ENCODE measurements around the gene HECTD1. TPM values are rescaled to one million over a fixed set of nuclear protein-coding genes. Genes with fewer than 3 reads are reported as not detected.
"Not testable (repeated sequence)": the region's sequence is repeated elsewhere in the genome, so short reads cannot be mapped to it uniquely, and the experiment has no call there.

Gene HECTD1
- total RNA-seq, 1 donor from 2014 or later = 153 TPM

DNA sequence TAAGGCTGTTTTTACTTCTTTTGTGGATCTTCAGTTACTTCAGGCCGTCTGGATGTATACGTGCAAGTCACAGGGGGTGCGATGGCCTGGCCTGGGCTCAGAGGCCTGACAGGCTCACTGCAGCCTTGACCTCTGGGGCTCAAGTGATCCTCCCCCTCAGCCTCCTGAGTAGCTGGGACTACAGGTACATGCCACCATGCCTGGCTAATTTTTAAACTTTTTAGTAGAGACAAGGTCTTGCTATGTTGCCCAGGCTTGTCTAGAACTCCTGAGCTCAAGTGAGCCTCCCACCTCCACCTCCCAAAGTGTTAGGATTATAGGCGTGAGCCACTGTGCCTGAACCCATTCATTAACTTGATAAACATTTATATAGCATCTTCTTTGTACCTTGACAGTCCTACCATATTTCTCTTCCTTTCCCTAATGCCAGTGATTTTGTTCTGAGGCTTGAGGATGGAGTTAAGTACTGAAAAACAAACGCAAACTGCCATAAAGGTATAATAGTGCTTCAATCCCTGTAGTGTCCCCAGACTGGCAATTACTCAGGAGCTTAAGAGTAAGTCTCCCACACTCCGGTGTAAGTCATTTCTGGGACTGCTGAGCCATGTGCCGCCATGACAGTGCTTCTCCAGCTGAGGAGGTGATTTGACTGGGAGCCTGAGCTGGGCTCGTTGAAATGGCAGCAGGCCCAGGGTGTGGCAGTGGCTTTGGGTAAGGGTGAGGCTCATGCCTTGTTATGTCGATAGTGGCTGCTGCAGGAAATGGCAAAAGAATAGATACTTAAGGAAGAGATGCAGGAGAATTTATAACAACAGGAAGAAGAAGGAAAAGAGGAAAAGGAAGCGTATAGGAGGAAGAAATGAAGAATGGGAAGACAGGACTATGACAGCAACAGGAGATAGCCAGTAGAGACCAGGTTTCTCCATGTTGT, 43.7 kb upstream of the HECTD1 start:
- H3K4me1 Mint-ChIP-seq = no peaks in the 10 kb centered on the region
- H3K4me3 Mint-ChIP-seq = no peak overlapping the region
- H3K27ac Mint-ChIP-seq = no peak overlapping the region
- H3K27me3 Mint-ChIP-seq (ENCODE audit: insufficient read depth, low read depth) = no peaks in the 10 kb centered on the region
- Histone ChIP-seq H3K9me3 (ENCODE audit: low read depth) (no peaks in the 10 kb centered on the region), H3K79me2 (ENCODE audit: low read depth) (no peaks in the 10 kb centered on the region), H3K27me3 (no peaks in the 10 kb centered on the region), H3F3A (ENCODE audit: low read depth) (no peaks in the 10 kb centered on the region), H3K9ac (no peak overlapping the region), H3K4me3 (no peak overlapping the region), H2AFZ (replicated peaks) (no peak overlapping the region), H3K4me1 (no peaks in the 10 kb centered on the region), H3K36me3 (no peaks in the 10 kb centered on the region), H3K4me2 (no peak overlapping the region), H4K20me1 (ENCODE audit: low read depth) (no peaks in the 10 kb centered on the region), H3K27ac (no peak overlapping the region)
- TF ChIP-seq, protein P1, sequence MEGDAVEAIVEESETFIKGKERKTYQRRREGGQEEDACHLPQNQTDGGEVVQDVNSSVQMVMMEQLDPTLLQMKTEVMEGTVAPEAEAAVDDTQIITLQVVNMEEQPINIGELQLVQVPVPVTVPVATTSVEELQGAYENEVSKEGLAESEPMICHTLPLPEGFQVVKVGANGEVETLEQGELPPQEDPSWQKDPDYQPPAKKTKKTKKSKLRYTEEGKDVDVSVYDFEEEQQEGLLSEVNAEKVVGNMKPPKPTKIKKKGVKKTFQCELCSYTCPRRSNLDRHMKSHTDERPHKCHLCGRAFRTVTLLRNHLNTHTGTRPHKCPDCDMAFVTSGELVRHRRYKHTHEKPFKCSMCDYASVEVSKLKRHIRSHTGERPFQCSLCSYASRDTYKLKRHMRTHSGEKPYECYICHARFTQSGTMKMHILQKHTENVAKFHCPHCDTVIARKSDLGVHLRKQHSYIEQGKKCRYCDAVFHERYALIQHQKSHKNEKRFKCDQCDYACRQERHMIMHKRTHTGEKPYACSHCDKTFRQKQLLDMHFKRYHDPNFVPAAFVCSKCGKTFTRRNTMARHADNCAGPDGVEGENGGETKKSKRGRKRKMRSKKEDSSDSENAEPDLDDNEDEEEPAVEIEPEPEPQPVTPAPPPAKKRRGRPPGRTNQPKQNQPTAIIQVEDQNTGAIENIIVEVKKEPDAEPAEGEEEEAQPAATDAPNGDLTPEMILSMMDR (IDR thresholded peaks at IDR 0.05) = no peak
- no peak for TF ChIP-seq EZH2 (IDR thresholded peaks at IDR 0.05)
- TF ChIP-seq EZH2phosphoT487 (IDR thresholded peaks at IDR 0.05) = no peak
- no peaks in the 10 kb centered on the region for H3K9me3 Mint-ChIP-seq
- no peak for DNase-seq (ENCODE audit: low spot score)
- no peaks in the 10 kb centered on the region for H3K36me3 Mint-ChIP-seq

DNA sequence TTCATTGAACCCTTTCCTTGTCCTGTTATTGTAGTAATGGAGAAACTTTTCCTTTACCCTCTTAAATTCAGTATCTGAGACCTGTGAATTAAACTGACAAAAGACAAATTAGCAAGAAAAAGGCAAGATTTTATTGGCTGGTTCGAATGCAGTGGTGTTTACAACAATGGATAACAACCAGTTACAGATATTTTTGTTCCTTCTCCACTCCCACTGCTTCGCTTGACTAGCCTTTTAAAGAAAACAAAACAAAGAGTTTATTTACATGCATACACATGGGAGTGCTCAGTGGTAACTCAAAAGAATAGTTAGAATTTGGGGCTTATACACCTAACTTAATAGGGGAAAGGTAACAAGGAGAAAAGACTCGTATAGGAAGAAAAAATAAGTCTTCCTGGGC, 37.0 kb upstream of the HECTD1 start:
- Mint-ChIP-seq H3K27me3 (ENCODE audit: insufficient read depth, low read depth) (no peaks in the 10 kb centered on the region), H3K27ac (no peak overlapping the region), H3K4me1 (no peaks in the 10 kb centered on the region), H3K4me3 (no peak overlapping the region), H3K9me3 (no peaks in the 10 kb centered on the region), H3K36me3 (no peaks in the 10 kb centered on the region)
- Histone ChIP-seq H3K36me3 (no peaks in the 10 kb centered on the region), H3K4me3 (no peak overlapping the region), H3K4me1 (no peaks in the 10 kb centered on the region), H4K20me1 (ENCODE audit: low read depth) (no peaks in the 10 kb centered on the region), H3K9me3 (ENCODE audit: low read depth) (no peaks in the 10 kb centered on the region), H3K27ac (no peak overlapping the region), H2AFZ (replicated peaks) (peak overlapping the region; percentile 10), H3K9ac (no peak overlapping the region), H3K4me2 (no peak overlapping the region), H3K27me3 (no peaks in the 10 kb centered on the region), H3F3A (ENCODE audit: low read depth) (no peaks in the 10 kb centered on the region), H3K79me2 (ENCODE audit: low read depth) (no peaks in the 10 kb centered on the region)
- no peak for DNase-seq (ENCODE audit: low spot score)
- TF ChIP-seq EZH2 (IDR thresholded peaks at IDR 0.05) = no peak
- TF ChIP-seq, protein P1 (IDR thresholded peaks at IDR 0.05) = no peak
- no peak for TF ChIP-seq EZH2phosphoT487 (IDR thresholded peaks at IDR 0.05)

DNA sequence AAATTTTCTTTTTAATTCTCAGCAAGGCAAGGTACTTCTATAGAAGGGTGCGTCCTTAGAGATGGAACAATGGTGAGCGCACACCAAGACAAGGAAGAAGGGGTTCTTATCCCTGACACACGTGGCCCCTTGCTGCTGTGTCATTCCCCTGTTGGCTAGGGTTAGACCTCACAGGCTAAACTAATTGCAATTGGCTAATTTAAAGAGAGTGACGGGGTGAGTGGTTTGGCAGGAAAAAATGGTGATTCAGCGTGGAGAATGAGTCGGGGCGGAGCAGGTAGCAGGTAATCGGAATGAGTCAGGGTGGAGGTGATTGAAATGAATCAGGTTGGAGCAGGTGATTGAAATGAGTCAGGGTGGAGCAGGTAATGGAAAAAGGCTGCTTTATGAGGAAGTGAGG, 36.3 kb upstream of the HECTD1 start:
- H3K79me2 ChIP-seq (ENCODE audit: low read depth) = no peaks in the 10 kb centered on the region
- no peaks in the 10 kb centered on the region for H3K4me1 ChIP-seq
- Mint-ChIP-seq H3K27ac (peak overlapping the region; percentile 2), H3K4me3 (no peak overlapping the region), H3K9me3 (no peaks in the 10 kb centered on the region), H3K36me3 (no peaks in the 10 kb centered on the region), H3K27me3 (ENCODE audit: insufficient read depth, low read depth) (no peaks in the 10 kb centered on the region), H3K4me1 (no peaks in the 10 kb centered on the region)
- H2AFZ ChIP-seq (replicated peaks) = peak overlapping the region; percentile 63
- no peak overlapping the region for H3K4me3 ChIP-seq
- no peaks in the 10 kb centered on the region for H3F3A ChIP-seq (ENCODE audit: low read depth)
- no peak overlapping the region for H3K4me2 ChIP-seq
- TF ChIP-seq EZH2phosphoT487 (IDR thresholded peaks at IDR 0.05) = no peak
- no peak for TF ChIP-seq EZH2 (IDR thresholded peaks at IDR 0.05)
- TF ChIP-seq, protein P1 (IDR thresholded peaks at IDR 0.05) = no peak
- no peak overlapping the region for H3K9ac ChIP-seq
- no peak for DNase-seq (ENCODE audit: low spot score)
- H3K36me3 ChIP-seq = no peaks in the 10 kb centered on the region
- H3K27me3 ChIP-seq = no peaks in the 10 kb centered on the region
- no peaks in the 10 kb centered on the region for H4K20me1 ChIP-seq (ENCODE audit: low read depth)
- H3K9me3 ChIP-seq (ENCODE audit: low read depth) = no peaks in the 10 kb centered on the region
- no peak overlapping the region for H3K27ac ChIP-seq

DNA sequence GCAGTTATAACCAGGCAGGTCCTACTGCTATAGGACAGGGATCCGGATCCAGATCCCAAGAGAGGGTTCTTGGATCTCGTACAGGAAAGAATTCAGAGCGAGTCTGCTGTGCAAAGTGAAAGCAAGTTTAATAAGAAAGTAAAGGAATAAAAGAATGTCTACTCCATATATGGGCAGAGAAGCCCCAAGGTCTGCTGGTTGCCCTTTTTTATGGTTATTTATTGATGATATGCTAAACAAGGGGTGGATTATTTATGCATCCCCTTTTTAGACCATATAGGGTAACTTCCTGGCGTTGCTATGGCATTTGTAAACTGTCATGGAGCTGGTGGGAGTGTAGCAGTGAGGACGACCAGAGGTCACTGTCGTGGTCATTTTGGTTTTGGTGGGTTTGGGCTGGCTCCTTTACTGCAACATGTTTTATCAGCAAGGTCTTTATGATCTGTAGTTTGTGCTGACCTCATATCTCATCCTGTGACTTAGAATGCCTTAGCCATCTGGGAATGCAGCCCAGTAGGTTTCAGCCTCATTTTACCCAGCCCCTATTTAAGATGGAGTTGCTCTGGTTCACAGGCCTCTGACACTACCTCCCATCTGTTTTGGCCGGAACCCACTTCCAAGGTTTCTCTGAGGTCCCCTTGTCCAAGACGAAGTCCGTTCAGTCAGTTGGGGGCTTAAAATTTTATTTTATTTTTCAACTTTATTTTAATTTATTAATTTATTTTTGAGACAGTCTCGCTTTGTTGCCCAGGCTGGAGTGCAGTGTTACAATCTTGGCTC, 34.8 kb upstream of the HECTD1 start:
- H3K36me3 Mint-ChIP-seq; H3K27ac Mint-ChIP-seq; H3K4me1 ChIP-seq; H3K9me3 ChIP-seq (ENCODE audit: low read depth); H3K79me2 ChIP-seq (ENCODE audit: low read depth); H3K27me3 ChIP-seq; H3K9ac ChIP-seq; H3K27me3 Mint-ChIP-seq (ENCODE audit: insufficient read depth, low read depth); H3K9me3 Mint-ChIP-seq; H4K20me1 ChIP-seq (ENCODE audit: low read depth); DNase-seq (ENCODE audit: low spot score); H3K4me1 Mint-ChIP-seq; H3F3A ChIP-seq (ENCODE audit: low read depth); H3K4me3 Mint-ChIP-seq; H3K36me3 ChIP-seq; H3K4me2 ChIP-seq; H2AFZ ChIP-seq (replicated peaks); H3K27ac ChIP-seq; H3K4me3 ChIP-seq: not testable (repeated sequence)

Data from neural progenitor cell (in vitro differentiated cells).